ENCODE results near the gene HTR5A. TPM values are rescaled to one million over a fixed set of nuclear protein-coding genes. Genes with fewer than 3 reads are reported as not detected.

The HTR5A gene
- total RNA-seq, 2 experiments from 2014 or later: not detected

DNA sequence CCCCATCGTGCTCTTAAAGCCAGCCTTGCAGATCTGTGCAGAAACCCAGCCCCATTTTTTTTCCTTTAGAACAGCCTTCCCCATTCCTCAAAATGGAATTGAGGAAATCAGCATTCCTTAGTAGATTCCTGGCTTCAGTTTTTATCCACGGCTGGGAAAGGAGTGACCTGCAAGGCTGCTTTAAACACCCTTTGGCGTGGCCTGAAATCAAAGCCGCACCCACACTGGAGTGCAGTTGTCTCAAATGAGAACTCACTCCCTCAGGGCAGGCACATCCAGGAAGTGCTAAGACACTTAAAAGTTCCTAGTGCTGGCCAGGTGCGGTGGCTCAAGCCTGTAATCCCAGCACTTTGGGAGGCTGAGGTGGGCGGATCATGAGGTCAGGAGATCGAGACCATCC lies 34.8 kb downstream of the HTR5A start:
- Mint-ChIP-seq H3K27ac (no peak overlapping the region), H3K4me3 (no peak overlapping the region), H3K36me3 (ENCODE audit: low read depth) (no peaks in the 10 kb centered on the region), H3K9me3 (no peaks in the 10 kb centered on the region), H3K4me1 (no peaks in the 10 kb centered on the region), H3K27me3 (peaks cover 16% of the 10 kb centered on the region)
- CTCF ChIA-PET: no interaction called here
- no peak for DNase-seq
- POLR2A ChIA-PET: no interaction called here

DNA sequence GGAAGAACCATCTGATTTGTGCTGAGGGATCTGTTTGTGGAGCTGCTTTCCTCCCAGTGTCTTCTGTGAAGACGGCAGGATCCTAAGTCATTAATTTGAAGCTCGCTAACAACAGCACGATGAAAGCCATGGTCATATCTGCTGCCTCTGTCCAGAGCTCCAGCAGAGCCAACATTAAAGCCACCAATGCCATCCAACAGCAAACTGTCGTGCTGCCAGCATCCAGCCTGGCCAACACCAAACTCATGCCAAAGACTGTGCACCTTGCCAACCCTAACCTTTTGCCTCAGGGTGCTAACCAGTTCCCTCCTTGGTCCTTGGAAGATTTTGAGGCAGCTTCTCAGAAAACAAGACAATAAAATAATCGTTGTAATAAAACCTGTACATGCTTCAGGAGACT lies 36.2 kb downstream of the HTR5A start:
- Mint-ChIP-seq H3K4me1 (no peaks in the 10 kb centered on the region), H3K36me3 (ENCODE audit: low read depth) (no peaks in the 10 kb centered on the region), H3K4me3 (no peak overlapping the region), H3K27ac (no peak overlapping the region), H3K9me3 (no peaks in the 10 kb centered on the region), H3K27me3 (peaks cover 19% of the 10 kb centered on the region)
- ChIA-PET CTCF (no interaction called here), POLR2A (no interaction called here)
- DNase-seq: no peak

DNA sequence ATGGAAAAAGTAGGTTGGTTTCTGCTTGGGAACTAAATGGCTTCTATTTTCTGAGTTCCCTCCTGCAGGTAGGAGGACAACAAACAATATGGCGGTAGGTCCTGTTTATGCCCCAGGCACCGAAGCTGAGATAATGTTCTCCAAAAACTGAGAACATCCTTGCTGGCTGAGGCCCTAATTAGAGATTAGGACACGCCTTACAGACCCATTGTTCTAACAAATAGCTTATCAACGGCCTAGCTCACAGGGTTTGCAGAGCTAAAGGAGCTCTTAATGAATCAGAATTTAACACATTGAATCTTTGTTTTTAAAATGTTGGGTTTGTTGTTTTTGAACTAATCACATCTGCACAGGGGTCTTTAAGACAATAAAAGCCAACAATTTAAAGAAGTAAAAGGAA lies 37.0 kb downstream of the HTR5A start:
- Mint-ChIP-seq H3K27me3 (peaks cover 21% of the 10 kb centered on the region), H3K9me3 (no peaks in the 10 kb centered on the region), H3K36me3 (ENCODE audit: low read depth) (no peaks in the 10 kb centered on the region), H3K27ac (no peak overlapping the region), H3K4me3 (no peak overlapping the region), H3K4me1 (no peaks in the 10 kb centered on the region)
- POLR2A ChIA-PET: no interaction called here
- CTCF ChIA-PET: no interaction called here
- no peak for DNase-seq

DNA sequence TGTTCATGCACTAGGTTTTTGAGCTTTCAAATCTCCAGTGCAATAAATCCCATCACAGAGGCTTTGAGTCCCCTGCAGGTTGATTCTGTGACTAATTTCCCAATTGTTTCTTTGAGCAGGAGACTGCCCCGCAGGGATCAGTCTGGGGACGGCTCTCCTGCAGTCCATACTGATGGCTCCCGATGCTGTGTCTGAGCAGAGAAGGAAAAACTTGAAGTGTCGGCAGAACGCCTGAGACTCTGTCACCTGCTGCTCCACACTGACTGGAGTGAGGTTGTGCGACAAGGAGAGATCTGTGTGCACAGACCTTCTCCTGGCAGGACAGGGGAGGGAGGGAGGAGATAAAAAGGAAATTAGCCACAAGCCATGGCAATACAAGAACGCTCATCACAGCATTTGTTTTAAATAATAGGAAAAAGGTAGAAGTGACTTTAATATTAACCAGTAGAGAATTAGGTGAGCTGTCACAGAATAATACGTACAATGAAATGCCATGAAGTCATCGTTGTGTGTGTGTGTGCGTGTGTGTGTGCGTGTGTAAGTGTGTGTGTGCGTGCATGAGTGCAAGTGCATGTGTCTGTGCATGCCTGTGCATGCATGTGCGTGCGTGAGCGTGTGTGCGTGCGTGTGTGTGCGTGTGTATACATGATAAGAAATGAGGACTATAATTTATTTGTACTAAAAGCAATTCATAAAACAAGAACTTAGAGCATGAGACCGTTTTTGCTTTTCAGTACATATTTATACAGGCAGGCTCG lies 38.2 kb downstream of the HTR5A start:
- Mint-ChIP-seq H3K27ac (no peak overlapping the region), H3K9me3 (no peaks in the 10 kb centered on the region), H3K4me1 (no peaks in the 10 kb centered on the region), H3K4me3 (no peak overlapping the region), H3K36me3 (ENCODE audit: low read depth) (no peaks in the 10 kb centered on the region), H3K27me3 (peaks cover 24% of the 10 kb centered on the region)
- no peak for DNase-seq
- ChIA-PET CTCF (no interaction called here), POLR2A (no interaction called here)

DNA sequence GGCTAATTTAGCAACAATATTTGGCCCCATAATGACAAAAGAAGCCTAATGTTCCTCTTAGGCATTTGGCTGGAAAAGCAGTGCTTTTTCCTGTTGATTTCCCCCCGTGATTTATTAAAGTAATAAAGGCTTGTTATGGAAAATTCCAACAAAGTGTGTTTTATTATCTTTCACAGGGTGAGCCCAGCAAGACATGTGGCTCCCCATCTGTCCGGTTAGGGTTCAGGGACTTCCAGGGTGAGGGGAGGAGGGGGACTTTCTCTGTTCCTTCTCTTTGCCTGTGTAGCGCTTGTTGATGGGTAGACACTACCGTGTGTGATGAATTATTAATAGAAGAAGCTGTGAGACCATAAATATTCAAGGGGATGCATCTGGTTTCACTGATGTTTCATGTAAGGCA lies 39.0 kb downstream of the HTR5A start:
- peaks cover 24% of the 10 kb centered on the region for H3K27me3 Mint-ChIP-seq
- CTCF ChIA-PET: no interaction called here
- H3K4me3 Mint-ChIP-seq: no peak overlapping the region
- no peaks in the 10 kb centered on the region for H3K4me1 Mint-ChIP-seq
- POLR2A ChIA-PET: no interaction called here
- H3K36me3 Mint-ChIP-seq (ENCODE audit: low read depth): no peaks in the 10 kb centered on the region
- no peak overlapping the region for H3K27ac Mint-ChIP-seq
- H3K9me3 Mint-ChIP-seq: no peaks in the 10 kb centered on the region
- DNase-seq: no peak

DNA sequence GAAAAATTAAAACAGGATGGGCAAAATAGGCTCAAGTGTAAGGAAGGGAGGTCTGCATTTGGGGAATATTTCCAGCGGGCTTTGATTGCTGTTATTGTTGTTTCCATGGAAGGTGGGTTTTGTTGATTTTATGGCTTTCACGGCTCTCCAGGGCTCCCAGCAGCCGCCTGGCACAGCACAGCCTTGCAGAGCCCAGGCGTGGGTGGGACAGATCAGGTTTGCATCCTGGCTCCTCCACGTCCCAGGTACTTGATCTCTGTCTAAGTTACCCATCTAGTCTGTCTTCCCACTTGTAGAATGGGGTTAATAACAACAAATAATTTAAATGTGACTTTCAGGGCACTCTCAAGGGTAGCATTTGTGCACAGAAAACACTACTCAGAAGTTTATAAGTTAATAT lies 45.2 kb downstream of the HTR5A start:
- Mint-ChIP-seq H3K9me3 (peaks cover 5% of the 10 kb centered on the region), H3K4me3 (no peak overlapping the region), H3K4me1 (no peaks in the 10 kb centered on the region), H3K27ac (no peak overlapping the region), H3K27me3 (peaks cover 18% of the 10 kb centered on the region), H3K36me3 (ENCODE audit: low read depth) (no peaks in the 10 kb centered on the region)
- POLR2A ChIA-PET: no interaction called here
- CTCF ChIA-PET: no interaction called here
- no peak for DNase-seq

DNA sequence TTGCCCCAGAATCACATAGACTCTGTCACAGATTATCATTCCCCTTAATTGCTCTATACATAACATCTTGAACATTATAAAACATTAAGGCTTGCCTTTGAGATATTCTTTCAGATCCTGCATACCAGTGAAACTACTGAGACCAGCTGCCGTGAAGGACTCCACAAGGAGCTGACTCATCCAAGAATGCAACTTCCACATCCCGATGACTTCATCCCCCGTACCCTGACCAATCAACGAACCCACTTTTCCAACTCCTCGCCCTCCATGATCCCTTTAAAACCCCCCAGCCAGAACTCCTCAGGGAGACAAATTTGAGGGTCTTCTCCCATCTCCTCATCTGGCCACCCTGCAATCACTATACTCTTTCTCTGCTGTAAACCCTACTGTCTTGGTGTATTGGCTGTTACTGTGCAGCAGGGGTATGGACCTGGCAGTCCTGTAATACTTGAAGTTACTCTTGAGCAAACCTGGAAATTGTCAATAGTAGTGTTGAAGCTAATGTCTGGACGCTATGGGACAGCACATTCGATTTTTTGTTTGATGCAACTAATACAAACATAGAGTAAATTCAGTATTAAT lies 49.8 kb downstream of the HTR5A start:
- CTCF ChIA-PET: no interaction called here
- H3K36me3 Mint-ChIP-seq (ENCODE audit: low read depth): no peaks in the 10 kb centered on the region
- no peak overlapping the region for H3K4me3 Mint-ChIP-seq
- peaks cover 7% of the 10 kb centered on the region for H3K9me3 Mint-ChIP-seq
- H3K27me3 Mint-ChIP-seq: peaks cover 17% of the 10 kb centered on the region
- POLR2A ChIA-PET: no interaction called here
- no peak for DNase-seq
- H3K4me1 Mint-ChIP-seq: no peaks in the 10 kb centered on the region
- H3K27ac Mint-ChIP-seq: no peak overlapping the region

DNA sequence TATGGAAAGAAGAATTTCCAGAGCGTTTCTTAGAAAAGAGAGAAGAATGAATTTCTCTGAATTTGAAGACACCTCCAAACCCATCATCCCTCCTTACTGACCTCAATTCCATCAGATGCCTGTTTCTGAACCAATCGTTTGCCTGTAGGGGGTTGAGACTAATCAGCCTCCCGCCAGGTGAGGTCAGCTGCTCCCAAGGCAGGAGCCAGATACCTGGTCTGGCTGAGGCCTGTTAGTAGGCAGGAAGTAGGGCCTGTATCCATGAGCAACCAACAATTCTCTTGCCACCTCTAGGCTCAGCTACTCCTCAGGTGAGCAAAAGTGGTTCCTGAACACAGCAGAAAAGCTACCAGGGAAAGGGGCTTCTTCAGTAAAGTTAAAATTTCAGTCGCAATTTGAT lies 50.3 kb downstream of the HTR5A start:
- CTCF ChIA-PET: no interaction called here
- DNase-seq: no peak
- Mint-ChIP-seq H3K9me3 (peaks cover 7% of the 10 kb centered on the region), H3K4me3 (no peak overlapping the region), H3K36me3 (ENCODE audit: low read depth) (no peaks in the 10 kb centered on the region), H3K27me3 (peaks cover 17% of the 10 kb centered on the region), H3K4me1 (no peaks in the 10 kb centered on the region), H3K27ac (no peak overlapping the region)
- POLR2A ChIA-PET: no interaction called here

DNA sequence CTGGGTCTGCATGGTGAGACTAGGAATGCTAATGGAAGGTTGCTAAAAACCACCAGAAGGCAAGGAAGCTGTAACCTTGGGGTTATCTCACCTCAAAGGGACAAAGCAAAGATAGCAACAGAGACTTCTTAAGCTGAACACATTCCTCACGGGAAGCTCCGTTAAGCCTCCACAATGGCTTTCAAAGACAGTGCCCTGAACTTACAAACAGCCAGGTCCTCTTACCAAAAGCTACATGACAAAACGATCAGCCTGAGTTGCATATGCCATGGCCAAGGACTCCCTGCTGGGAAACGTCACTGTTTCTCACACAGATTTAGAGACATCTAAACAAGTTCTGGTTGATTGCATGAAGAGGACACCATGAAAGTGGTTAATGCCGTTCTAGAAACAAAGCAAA lies 52.7 kb downstream of the HTR5A start:
- H3K27me3 Mint-ChIP-seq: peaks cover 16% of the 10 kb centered on the region
- POLR2A ChIA-PET: no interaction called here
- no peaks in the 10 kb centered on the region for H3K4me1 Mint-ChIP-seq

DNA sequence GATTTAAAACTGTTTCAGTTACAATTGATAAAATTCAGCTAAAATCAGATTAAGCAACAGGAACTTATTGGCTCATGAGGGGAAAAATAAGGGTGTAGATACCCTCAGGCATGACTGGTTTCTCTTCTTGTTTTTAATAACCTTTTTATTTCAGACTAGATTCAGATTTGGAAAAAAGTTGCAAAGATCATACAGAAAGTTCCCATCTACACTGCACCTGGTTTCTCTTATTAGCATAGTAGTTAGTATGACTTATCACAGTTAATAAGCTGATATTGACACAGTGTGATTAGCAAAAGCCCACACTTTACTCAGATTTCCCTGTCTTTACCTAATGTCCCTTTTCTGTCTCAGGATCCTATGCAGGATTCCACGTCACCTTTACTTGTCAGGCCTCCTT lies 53.3 kb downstream of the HTR5A start:
- no peak overlapping the region for H3K4me3 Mint-ChIP-seq
- peaks cover 7% of the 10 kb centered on the region for H3K9me3 Mint-ChIP-seq
- H3K27me3 Mint-ChIP-seq: peaks cover 16% of the 10 kb centered on the region
- H3K27ac Mint-ChIP-seq: no peak overlapping the region
- no peaks in the 10 kb centered on the region for H3K36me3 Mint-ChIP-seq (ENCODE audit: low read depth)
- no peak for DNase-seq
- H3K4me1 Mint-ChIP-seq: no peaks in the 10 kb centered on the region
- POLR2A ChIA-PET: no interaction called here
- CTCF ChIA-PET: interaction anchor here (1.1 kb wide), 1 partner anchor 221 kb away, joined by 3 read pairs; no protein-coding TSS in a partner anchor

More for the DNA sequence above, 52.7 kb downstream of the HTR5A start:
- CTCF ChIA-PET: interaction anchor here (1.1 kb wide), 1 partner anchor 222 kb away, joined by 3 read pairs; no protein-coding TSS in a partner anchor
- no peak for DNase-seq
- peaks cover 7% of the 10 kb centered on the region for H3K9me3 Mint-ChIP-seq
- H3K27ac Mint-ChIP-seq: no peak overlapping the region
- H3K36me3 Mint-ChIP-seq (ENCODE audit: low read depth): no peaks in the 10 kb centered on the region
- H3K4me3 Mint-ChIP-seq: no peak overlapping the region

DNA sequence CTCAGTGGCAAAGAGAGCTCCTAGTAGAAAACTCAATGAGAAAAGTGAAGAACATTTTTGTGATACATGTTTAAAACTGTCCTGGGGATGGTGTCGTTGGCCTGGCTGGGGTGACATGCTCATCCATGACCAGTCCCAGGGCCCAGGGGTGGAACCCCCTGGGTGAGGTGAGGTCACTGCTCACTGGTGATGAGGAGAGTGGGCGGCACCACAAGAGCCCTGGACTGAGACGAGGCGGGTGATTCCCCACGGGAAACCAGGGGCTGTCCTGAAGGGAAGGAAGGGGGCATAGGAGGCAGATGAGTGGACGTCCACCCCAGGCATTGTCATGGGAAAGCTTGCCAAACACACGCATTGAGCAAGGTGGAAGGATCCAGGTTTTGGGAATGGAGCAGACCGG lies 54.6 kb downstream of the HTR5A start:
- ChIA-PET CTCF (no interaction called here), POLR2A (no interaction called here)
- Mint-ChIP-seq H3K4me3 (no peak overlapping the region), H3K4me1 (no peaks in the 10 kb centered on the region), H3K27ac (no peak overlapping the region), H3K27me3 (peaks cover 14% of the 10 kb centered on the region), H3K36me3 (ENCODE audit: low read depth) (no peaks in the 10 kb centered on the region), H3K9me3 (peaks cover 7% of the 10 kb centered on the region)
- DNase-seq: no peak

DNA sequence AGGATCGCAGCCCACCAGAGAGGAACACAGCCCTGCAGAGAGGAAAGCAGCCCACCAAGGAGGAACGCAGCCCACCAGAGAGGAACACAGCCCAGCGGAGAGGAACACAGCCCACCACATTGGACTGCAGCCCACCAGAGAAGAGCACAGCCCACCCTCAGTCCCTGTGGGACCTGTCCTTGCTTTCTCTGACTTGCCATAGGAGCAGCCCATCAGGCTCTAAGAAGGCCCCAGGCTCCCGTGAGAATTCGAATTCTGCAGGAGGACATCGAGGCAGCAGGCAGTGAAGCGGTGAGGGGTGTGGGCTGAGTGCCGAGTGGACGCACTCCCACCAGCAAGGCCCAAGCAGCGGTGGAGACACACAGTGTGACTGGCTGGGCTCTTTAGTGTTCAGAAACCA lies 59.1 kb downstream of the HTR5A start:
- Mint-ChIP-seq H3K9me3 (peaks cover 2% of the 10 kb centered on the region), H3K36me3 (ENCODE audit: low read depth) (no peaks in the 10 kb centered on the region), H3K4me3 (no peak overlapping the region), H3K4me1 (no peaks in the 10 kb centered on the region), H3K27me3 (peaks cover 6% of the 10 kb centered on the region), H3K27ac (no peak overlapping the region)
- no peak for DNase-seq
- ChIA-PET POLR2A (no interaction called here), CTCF (no interaction called here)

DNA sequence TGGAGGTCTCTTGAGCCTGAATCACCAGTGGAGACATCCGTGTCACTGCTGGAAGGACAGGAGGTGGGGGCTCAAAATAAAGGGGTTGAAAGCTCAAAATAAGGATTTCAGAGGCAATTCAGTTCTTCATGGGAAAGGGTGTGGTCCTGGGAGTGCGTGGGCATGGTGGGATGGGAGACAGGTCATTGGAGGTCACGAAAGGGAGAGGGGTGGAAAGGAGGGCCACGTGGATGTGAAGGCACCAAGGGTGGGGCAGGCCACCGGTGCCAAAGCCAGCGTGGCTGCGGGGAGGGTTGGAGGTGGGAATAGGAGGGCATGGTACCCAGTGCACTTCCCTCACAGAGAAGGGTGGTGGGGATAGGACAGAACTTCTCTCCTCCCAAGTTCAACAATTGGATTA lies 59.7 kb downstream of the HTR5A start:
- Mint-ChIP-seq H3K9me3 (no peaks in the 10 kb centered on the region), H3K27me3 (peaks cover 5% of the 10 kb centered on the region), H3K4me3 (no peak overlapping the region), H3K4me1 (no peaks in the 10 kb centered on the region), H3K27ac (no peak overlapping the region), H3K36me3 (ENCODE audit: low read depth) (no peaks in the 10 kb centered on the region)
- POLR2A ChIA-PET: no interaction called here
- no peak for DNase-seq
- CTCF ChIA-PET: no interaction called here

DNA sequence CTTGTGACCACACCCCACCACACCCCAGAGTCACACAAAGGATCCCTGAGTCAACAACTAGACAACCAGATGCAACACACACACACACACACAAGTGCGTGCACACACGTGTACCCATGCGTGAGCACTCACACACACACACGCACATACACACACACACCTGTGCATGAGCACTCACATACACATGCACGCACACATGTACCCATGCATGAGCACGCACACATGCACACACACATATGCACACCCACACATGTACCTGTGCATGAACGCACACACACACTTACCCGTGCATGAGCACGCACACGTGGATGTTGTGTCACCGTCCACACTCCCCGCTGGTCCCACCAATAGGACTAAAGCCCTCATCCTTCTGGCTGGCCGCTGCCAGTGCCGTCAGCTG lies 60.4 kb downstream of the HTR5A start:
- peaks cover 5% of the 10 kb centered on the region for H3K27me3 Mint-ChIP-seq

More for the DNA sequence above, 60.4 kb downstream of the HTR5A start:
- Mint-ChIP-seq H3K4me3 (no peak overlapping the region), H3K9me3 (no peaks in the 10 kb centered on the region), H3K27ac (no peak overlapping the region), H3K4me1 (no peaks in the 10 kb centered on the region), H3K36me3 (ENCODE audit: low read depth) (no peaks in the 10 kb centered on the region)
- CTCF ChIA-PET: no interaction called here
- DNase-seq: no peak
- POLR2A ChIA-PET: no interaction called here

All from activated CD4-positive, alpha-beta memory T cell treated with anti-CD3 and anti-CD28 coated beads, Interleukin-2, amount 10 ng/mL, durations not matched to agents 7 days and 5 days (primary cell).